Skeletal muscle satellite cell (primary cell): Measurements from ENCODE around the gene PPM1K. TPM values are rescaled to one million over a fixed set of nuclear protein-coding genes. Genes with fewer than 3 reads are reported as not detected.
A peak's percentile ranks its signal among the peaks of the same experiment; 100 is the strongest.
"Not testable (repeated sequence)": the region's sequence is repeated elsewhere in the genome, so short reads cannot be mapped to it uniquely, and the experiment has no call there.

ENCODE experiments used
- H3K27me3 ChIP-seq: 2 replicates; pipeline ENCODE4 v1.7.0; 2013; ENCODE audit warnings: low read length; ENCODE audit not compliant: control insufficient read depth, insufficient read depth
- H3K36me3 ChIP-seq: 2 replicates; pipeline ENCODE4 v1.7.0; 2013; ENCODE audit warnings: mild to moderate bottlenecking, control low read depth, low read length; ENCODE audit not compliant: insufficient read depth
- H3K4me1 ChIP-seq: 2 replicates; pipeline ENCODE4 v1.7.0; 2013; ENCODE audit warnings: low read length; ENCODE audit not compliant: control insufficient read depth, insufficient read depth
- H3K4me2 ChIP-seq: 2 replicates; pipeline ENCODE4 v1.7.0; 2013; ENCODE audit warnings: mild to moderate bottlenecking, low read length
- H3K4me3 ChIP-seq: 2 replicates; pipeline ENCODE4 v1.7.0; 2013; ENCODE audit warnings: low read length
- H3K9ac ChIP-seq: 2 replicates; pipeline ENCODE4 v1.7.0; 2013; ENCODE audit warnings: mild to moderate bottlenecking, low read depth, low read length, moderate library complexity
- H3K9me3 ChIP-seq: replicated peaks from 2 replicates; pipeline ENCODE4 v1.7.0; 2013; ENCODE audit warnings: mild to moderate bottlenecking, control low read depth, low read length
- total RNA-seq: library from RNA; depleted of rRNA; stranded (reverse); fragments of >200 nt; gene quantifications from 2 replicates; pipeline ENCODE4 v1.2.3, GENCODE V29; 2012; rRNA removed

The PPM1K gene
- 9.0 and 9.6 TPM in 2 replicates for total RNA-seq

DNA sequence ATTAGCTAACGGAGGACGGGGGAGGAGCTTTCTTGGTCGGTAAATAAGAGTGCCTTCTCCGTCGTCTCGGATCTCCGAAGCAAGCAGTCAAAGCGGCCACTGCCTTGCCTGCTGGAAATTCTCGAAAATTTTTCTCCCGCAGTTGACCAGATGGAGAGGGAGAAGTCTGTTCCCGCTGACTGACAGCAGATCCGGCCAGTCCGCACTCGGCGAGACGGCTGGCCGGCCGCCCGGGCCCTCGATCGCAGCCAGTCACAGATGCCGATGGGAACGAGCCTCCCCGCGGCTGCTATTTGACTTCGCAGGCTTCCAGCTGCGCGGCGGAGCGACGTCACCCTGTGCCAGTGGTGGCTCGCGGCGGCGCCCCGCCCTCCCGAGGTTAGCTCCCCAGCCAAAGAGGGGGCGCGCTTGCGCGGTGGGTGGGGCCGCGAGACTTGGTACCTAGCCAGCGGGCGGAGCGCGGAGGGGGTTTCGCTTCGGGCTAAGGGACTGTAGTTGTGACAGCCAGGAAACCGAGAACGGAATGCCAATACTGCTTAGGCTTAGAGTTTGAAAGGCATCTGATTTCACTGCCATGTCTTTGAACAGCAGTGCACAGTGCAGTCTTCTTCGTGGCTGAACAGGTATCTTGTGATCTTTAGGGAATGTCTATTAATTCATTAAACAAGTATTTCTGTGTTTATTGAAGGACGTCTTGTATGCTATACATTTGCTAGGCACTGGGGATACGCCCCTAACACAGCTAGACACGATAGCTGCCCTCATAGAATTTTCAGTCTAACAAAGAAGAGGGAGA is at the start of gene PPM1K:
Gene PPM1K, minus strand, starts transcription at position 123 of the 796 bp plus-strand sequence. CDS start 5,978 bp downstream, outside the sequence.
- H3K4me3 ChIP-seq: peak within 1 kb of the TSS; percentile 94
- peak within 1 kb of the TSS; percentile 89 for H3K9ac ChIP-seq
- no peaks in the 10 kb centered on the region for H3K36me3 ChIP-seq
- no peaks in the 10 kb centered on the region for H3K27me3 ChIP-seq
- no peaks in the 10 kb centered on the region for H3K9me3 ChIP-seq
- peaks cover 13% of the 10 kb centered on the region for H3K4me1 ChIP-seq
- peak within 1 kb of the TSS; percentile 100 for H3K4me2 ChIP-seq

DNA sequence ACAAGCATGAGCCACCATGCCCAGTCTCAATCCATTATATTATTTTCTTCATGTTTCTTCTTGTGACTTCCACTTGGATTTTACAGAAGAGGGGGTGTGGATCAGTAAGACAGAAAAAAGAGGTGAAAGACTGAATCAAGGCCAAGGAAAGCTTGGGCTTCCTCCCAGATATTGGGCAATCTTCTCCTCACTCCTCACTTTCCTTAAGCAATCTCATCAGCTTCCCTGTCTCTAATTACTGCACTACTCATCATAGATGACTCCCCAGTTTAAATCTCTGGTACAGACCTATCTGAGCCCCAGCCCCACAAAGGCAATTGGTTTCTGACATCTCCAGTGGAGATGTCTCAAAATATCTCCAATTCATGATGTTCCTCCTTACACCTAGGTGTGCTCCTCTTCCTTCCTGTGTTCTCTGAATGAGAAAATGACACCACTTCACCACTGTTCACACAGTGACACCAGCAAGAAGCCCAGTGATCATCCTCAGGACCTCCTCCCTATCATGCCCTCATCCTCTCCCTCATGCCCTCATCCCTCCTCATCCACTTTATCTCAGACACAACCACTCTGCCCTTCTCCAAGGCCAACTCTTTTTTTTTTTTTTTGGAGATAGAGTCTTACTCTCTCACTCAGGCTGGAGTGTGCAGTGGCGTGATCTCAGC is 49.5 kb upstream of the PPM1K start:
- H3K36me3 ChIP-seq: no peaks in the 10 kb centered on the region
- H3K9me3 ChIP-seq: no peaks in the 10 kb centered on the region
- H3K4me1 ChIP-seq: peaks cover 4% of the 10 kb centered on the region
- H3K9ac ChIP-seq: no peak overlapping the region
- no peak overlapping the region for H3K4me2 ChIP-seq
- no peaks in the 10 kb centered on the region for H3K27me3 ChIP-seq
- H3K4me3 ChIP-seq: no peak overlapping the region

DNA sequence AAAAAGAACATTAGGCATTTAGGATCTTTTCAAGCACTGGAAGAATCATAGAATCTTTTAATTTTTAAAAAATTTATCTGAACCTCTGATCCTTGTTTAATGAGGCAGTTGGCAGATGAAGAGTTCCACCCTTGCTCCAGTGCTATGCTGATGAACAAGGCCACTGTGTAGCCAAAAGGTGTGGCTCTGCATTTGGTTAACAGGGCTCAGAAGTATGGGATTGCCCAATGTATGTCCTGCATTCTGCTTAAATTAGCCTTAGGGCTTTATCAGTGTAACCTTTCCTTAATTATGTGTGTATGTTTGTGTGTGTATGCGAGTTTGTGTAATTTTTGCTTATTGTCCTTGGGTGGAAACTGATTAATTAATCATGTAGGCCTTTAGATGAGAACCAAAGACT is 43.3 kb upstream of the PPM1K start:
- Histone ChIP-seq H3K4me2 (no peak overlapping the region), H3K36me3 (no peaks in the 10 kb centered on the region), H3K9ac (no peak overlapping the region), H3K4me3 (no peak overlapping the region), H3K9me3 (no peaks in the 10 kb centered on the region), H3K27me3 (no peaks in the 10 kb centered on the region), H3K4me1 (no peaks in the 10 kb centered on the region)

- H3K9me3 ChIP-seq: no peaks in the 10 kb centered on the region
- H3K36me3 ChIP-seq: no peaks in the 10 kb centered on the region
- no peak overlapping the region for H3K9ac ChIP-seq
- H3K4me2 ChIP-seq: peak overlapping the region; percentile 33
- H3K4me3 ChIP-seq: no peak overlapping the region
- H3K27me3 ChIP-seq: no peaks in the 10 kb centered on the region
- H3K4me1 ChIP-seq: peaks cover 11% of the 10 kb centered on the region
Observed at GRCh38 chr4:88320780-88321373, 36.5 kb upstream of the PPM1K start.

DNA sequence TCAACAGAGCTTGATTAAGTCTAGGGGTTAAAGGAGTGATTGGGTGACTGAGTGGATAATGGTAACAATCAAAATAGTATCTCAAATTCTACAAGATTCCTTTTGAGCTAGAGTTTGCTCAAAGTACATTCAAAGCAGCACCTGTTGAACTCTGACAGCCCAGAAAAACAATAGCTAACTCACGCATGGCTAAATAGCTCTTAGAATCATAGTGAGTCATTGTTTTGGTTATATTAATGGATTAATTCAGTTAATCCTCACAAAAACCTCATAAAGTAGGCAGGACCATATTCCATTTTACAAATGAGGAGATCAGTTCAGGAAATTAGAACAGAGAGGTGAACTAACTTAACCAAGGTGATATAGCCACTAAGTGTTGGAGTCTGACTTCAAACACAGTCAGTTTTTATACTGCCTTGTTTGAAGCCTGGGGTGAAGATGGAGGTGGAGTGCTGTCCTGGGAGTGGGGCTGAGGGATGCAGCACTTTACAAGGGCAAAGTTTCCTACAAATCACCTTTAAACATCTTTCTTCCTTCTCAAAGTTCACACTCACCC is 35.9 kb upstream of the PPM1K start:
- Histone ChIP-seq H3K4me2 (peak overlapping the region; percentile 33), H3K9me3 (no peaks in the 10 kb centered on the region), H3K9ac (no peak overlapping the region), H3K36me3 (no peaks in the 10 kb centered on the region), H3K27me3 (no peaks in the 10 kb centered on the region), H3K4me3 (no peak overlapping the region), H3K4me1 (peaks cover 11% of the 10 kb centered on the region)

DNA sequence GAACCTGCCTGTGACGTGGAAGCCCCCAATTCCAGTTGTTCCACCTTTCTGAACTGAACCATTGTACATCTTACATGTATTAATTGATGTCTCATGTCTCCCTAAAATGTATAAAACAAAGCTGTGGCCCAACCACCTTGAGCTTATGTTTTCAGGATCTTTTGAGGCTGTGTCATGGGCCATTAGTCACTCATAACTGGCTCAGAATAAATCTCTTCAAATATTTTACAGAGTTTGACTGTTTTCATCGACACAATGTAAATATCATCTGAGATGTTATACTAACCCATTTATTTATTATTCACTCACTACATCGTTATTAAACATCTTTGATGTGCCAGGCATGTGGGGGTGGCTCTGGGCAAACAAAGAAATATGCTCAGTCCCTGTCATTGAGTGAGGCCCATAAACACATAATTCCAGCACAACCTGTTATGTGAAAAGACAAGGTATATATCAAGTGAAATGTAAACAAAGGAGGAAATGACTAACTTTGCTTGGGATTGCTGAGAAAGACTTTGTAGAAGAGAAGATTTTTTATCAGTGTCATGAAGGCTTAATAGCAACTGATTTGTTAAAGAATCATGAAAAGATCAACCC is 34.5 kb upstream of the PPM1K start:
- Histone ChIP-seq H3K9me3 (no peaks in the 10 kb centered on the region), H3K36me3 (no peaks in the 10 kb centered on the region), H3K27me3 (no peaks in the 10 kb centered on the region), H3K9ac (no peak overlapping the region), H3K4me3 (no peak overlapping the region), H3K4me2 (no peak overlapping the region), H3K4me1 (peaks cover 11% of the 10 kb centered on the region)

GRCh38 chr4:88315460-88316017 is 31.2 kb upstream of the PPM1K start:
- H3K4me2 ChIP-seq: no peak overlapping the region
- no peak overlapping the region for H3K4me3 ChIP-seq
- no peak overlapping the region for H3K9ac ChIP-seq
- no peaks in the 10 kb centered on the region for H3K9me3 ChIP-seq
- H3K36me3 ChIP-seq: no peaks in the 10 kb centered on the region
- H3K4me1 ChIP-seq: peaks cover 8% of the 10 kb centered on the region
- H3K27me3 ChIP-seq: peaks cover 11% of the 10 kb centered on the region

DNA sequence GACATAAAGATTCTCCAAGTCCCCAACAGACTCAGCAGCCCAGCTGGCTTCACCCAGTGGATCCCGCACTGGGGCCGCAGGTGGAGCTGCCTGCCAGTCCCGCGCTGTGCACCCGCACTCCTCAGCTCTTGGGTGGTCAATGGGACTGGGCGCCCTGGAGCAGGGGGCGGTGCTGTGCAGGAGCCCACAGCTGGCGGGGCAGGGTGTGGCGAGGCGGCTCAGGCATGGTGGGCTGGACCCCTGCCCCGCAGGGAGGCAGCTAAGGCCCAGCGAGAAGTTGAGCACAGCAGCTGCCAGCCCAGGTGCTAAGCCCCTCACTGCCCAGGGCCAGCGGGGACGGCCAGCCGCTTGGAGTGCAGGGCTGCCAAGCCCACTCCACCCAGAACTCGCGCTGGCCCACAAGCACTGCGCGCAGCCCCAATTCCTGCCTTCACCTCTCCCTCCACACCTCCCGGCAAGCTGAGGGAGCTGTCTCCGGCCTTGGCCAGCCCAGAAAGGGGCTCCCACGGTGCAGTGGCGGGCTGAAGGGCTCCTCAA is 28.8 kb upstream of the PPM1K start:
- H3K27me3 ChIP-seq: peaks cover 16% of the 10 kb centered on the region
- H3K4me3 ChIP-seq, H3K9ac ChIP-seq, H3K4me1 ChIP-seq, H3K36me3 ChIP-seq, H3K9me3 ChIP-seq, H3K4me2 ChIP-seq: not testable (repeated sequence)

DNA sequence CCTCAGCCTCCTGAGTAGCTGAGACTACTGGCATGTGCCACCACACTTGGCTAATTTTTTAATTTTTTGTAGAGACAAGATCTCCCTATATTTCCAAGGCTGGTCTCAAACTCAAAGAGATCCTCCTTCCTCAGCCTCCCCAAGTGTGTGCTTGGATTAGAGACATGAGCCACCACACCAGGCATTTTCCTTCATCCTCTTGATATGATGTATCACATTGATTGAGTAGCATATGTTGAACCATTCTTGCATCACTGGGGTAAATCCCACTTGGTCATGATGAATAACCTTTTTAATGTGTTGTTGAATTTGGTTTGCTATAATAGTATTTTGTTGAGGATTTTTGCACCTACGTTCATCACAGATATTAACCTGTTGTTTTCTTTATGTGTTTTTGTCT is 24.2 kb upstream of the PPM1K start:
- peaks cover 19% of the 10 kb centered on the region for H3K27me3 ChIP-seq
- H3K36me3 ChIP-seq: no peaks in the 10 kb centered on the region
- no peaks in the 10 kb centered on the region for H3K9me3 ChIP-seq
- no peaks in the 10 kb centered on the region for H3K4me1 ChIP-seq
- no peak overlapping the region for H3K4me2 ChIP-seq
- H3K9ac ChIP-seq: no peak overlapping the region
- no peak overlapping the region for H3K4me3 ChIP-seq

- Histone ChIP-seq H3K9me3 (no peaks in the 10 kb centered on the region), H3K4me3 (no peak overlapping the region), H3K4me2 (no peak overlapping the region), H3K4me1 (no peaks in the 10 kb centered on the region), H3K9ac (no peak overlapping the region), H3K36me3 (no peaks in the 10 kb centered on the region), H3K27me3 (peaks cover 3% of the 10 kb centered on the region)
Observed at GRCh38 chr4:88297725-88298454, 13.5 kb upstream of the PPM1K start.
